ENCODE measurements around the gene GPR32. TPM values are rescaled to one million over a fixed set of nuclear protein-coding genes. Genes with fewer than 3 reads are reported as not detected.

The GPR32 gene
- total and polyA plus RNA-seq, 10 of the 15 experiments (the other 5 are each of a cell fraction or from before 2014, with no cell fraction given), result not detected

- TF ChIP-seq ZBTB4 (CRISPR knock-in tag; IDR thresholded peaks at IDR 0.05), result no peak
- no peak for TF ChIP-seq GATAD2B (conservative IDR thresholded peaks at IDR 0.05; ENCODE audit: low read depth)
- no peak for TF ChIP-seq KDM1A (IDR thresholded peaks at IDR 0.05; ENCODE audit: borderline replicate concordance)
- no peak for TF ChIP-seq CHD1 (IDR thresholded peaks at IDR 0.05; ENCODE audit: low read depth, low read length)
- TF ChIP-seq NR2F1 (conservative IDR thresholded peaks at IDR 0.05), result no peak
- no peak for TF ChIP-seq SUPT20H (IDR thresholded peaks at IDR 0.05; ENCODE audit: borderline replicate concordance, control insufficient read depth, low read depth, low read length)
- TF ChIP-seq PRDM15 (CRISPR knock-in tag; IDR thresholded peaks at IDR 0.05), result no peak
These were observed 44.6 kb downstream of the GPR32 start (continued) for GRCh38 chr19:50814883-50815282.

Data from GM12878 (cell line).